ENCODE measurements around the gene TAPBPL. TPM values are rescaled to one million over a fixed set of nuclear protein-coding genes. Genes with fewer than 3 reads are reported as not detected.

The TAPBPL gene
- total and polyA plus RNA-seq, 2 of the 13 experiments (the other 11 are each of a cell fraction or from before 2014, with no cell fraction given): 10.0 to 14.5 TPM

GRCh38 chr12:6452245-6452943 lies 552 bp downstream of the TAPBPL start (continued):
- TF ChIP-seq ZFYVE20 (CRISPR knock-in tag; IDR thresholded peaks at IDR 0.05; ENCODE audit: borderline replicate concordance, low read depth) (no peak), ZFP41 (CRISPR knock-in tag; IDR thresholded peaks at IDR 0.05; ENCODE audit: borderline replicate concordance) (no peak), RAD21 (CRISPR knock-in tag; IDR thresholded peaks at IDR 0.05) (no peak), CAMTA2 (CRISPR knock-in tag; IDR thresholded peaks at IDR 0.05; ENCODE audit: borderline replicate concordance) (no peak), TBP (CRISPR knock-in tag; IDR thresholded peaks at IDR 0.05) (no peak), MED1 (CRISPR knock-in tag; IDR thresholded peaks at IDR 0.05) (no peak), WIZ (CRISPR knock-in tag; IDR thresholded peaks at IDR 0.05) (no peak), ISL2 (CRISPR knock-in tag; IDR thresholded peaks at IDR 0.05) (no peak), ZNF629 (CRISPR knock-in tag; conservative IDR thresholded peaks at IDR 0.05) (no peak), SOX6 (IDR thresholded peaks at IDR 0.05) (no peak), SOX6 (CRISPR knock-in tag; IDR thresholded peaks at IDR 0.05) (no peak), PTBP1 (IDR thresholded peaks at IDR 0.05; ENCODE audit: low read depth, low read length, poor library complexity, severe bottlenecking) (peak; percentile 35)
- TF ChIP-seq, protein P1, sequence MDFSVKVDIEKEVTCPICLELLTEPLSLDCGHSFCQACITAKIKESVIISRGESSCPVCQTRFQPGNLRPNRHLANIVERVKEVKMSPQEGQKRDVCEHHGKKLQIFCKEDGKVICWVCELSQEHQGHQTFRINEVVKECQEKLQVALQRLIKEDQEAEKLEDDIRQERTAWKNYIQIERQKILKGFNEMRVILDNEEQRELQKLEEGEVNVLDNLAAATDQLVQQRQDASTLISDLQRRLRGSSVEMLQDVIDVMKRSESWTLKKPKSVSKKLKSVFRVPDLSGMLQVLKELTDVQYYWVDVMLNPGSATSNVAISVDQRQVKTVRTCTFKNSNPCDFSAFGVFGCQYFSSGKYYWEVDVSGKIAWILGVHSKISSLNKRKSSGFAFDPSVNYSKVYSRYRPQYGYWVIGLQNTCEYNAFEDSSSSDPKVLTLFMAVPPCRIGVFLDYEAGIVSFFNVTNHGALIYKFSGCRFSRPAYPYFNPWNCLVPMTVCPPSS (IDR thresholded peaks at IDR 0.05): no peak
- TF ChIP-seq, protein P2, sequence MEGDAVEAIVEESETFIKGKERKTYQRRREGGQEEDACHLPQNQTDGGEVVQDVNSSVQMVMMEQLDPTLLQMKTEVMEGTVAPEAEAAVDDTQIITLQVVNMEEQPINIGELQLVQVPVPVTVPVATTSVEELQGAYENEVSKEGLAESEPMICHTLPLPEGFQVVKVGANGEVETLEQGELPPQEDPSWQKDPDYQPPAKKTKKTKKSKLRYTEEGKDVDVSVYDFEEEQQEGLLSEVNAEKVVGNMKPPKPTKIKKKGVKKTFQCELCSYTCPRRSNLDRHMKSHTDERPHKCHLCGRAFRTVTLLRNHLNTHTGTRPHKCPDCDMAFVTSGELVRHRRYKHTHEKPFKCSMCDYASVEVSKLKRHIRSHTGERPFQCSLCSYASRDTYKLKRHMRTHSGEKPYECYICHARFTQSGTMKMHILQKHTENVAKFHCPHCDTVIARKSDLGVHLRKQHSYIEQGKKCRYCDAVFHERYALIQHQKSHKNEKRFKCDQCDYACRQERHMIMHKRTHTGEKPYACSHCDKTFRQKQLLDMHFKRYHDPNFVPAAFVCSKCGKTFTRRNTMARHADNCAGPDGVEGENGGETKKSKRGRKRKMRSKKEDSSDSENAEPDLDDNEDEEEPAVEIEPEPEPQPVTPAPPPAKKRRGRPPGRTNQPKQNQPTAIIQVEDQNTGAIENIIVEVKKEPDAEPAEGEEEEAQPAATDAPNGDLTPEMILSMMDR (CRISPR knock-in tag; IDR thresholded peaks at IDR 0.05): no peak

All from HepG2 (cell line).